RWPE1 (cell line): ENCODE results near the gene DENND5B.

Source experiments
- CTCF ChIA-PET: fragments of 350-600 bp; sonication (Branson Sonifier 250); formaldehyde crosslinking; extraction: SDS; loops from one replicate; lab custom pipeline; 2021; lab: Yijun Ruan, JAX
- POLR2A ChIA-PET: fragments of 400-600 bp; formaldehyde crosslinking; extraction: SDS; loops from one replicate; lab custom pipeline; 2020; ENCODE audit warnings: antibody characterized with exemption; ENCODE audit not compliant: low non-redundant PET; lab: Yijun Ruan, JAX
- DNase-seq: peaks from one replicate; pipeline ENCODE4 v3.0.0; 2012; ENCODE audit warnings: low spot score
- H3K27ac ChIP-seq: fragments of 450-650 bp; 2 replicates; pipeline ENCODE4 v1.5.1; 2017
- CTCF ChIP-seq: fragments of 450-650 bp; conservative IDR thresholded peaks from 2 replicates; pipeline ENCODE4 v1.5.1; 2017; ENCODE audit warnings: low read depth, mild to moderate bottlenecking

DENND5B gene

GRCh38 chr12:31370531-31371255, 220.2 kb downstream of the DENND5B start:
- ChIA-PET CTCF (interaction anchor here (0.5 kb wide), 1 partner anchor 61 kb away, joined by 3 read pairs; no protein-coding TSS in a partner anchor), POLR2A (no interaction called here)
- DNase-seq: no peak
- no peak overlapping the region for H3K27ac ChIP-seq
- TF ChIP-seq CTCF: no peak

GRCh38 chr12:31369712-31370521, 221.0 kb downstream of the DENND5B start:
- no peak for TF ChIP-seq CTCF
- DNase-seq: no peak
- H3K27ac ChIP-seq: no peak overlapping the region
- ChIA-PET CTCF (no interaction called here), POLR2A (no interaction called here)

- ChIA-PET POLR2A (no interaction called here), CTCF (interaction anchor here (0.6 to 0.8 kb wide), 3 partner anchors 15 to 97 kb away, joined by 3 to 8 read pairs (median 3); no protein-coding TSS in a partner anchor)
- no peak for DNase-seq
- H3K27ac ChIP-seq: no peak overlapping the region
- no peak for TF ChIP-seq CTCF
These were observed 222.1 kb downstream of the DENND5B start for GRCh38 chr12:31368666-31369361.

GRCh38 chr12:31366104-31366621, 224.8 kb downstream of the DENND5B start:
- no peak for TF ChIP-seq CTCF
- no peak overlapping the region for H3K27ac ChIP-seq
- no peak for DNase-seq
- ChIA-PET CTCF (interaction anchor here (0.7 kb wide), 1 partner anchor 709 kb away, joined by 4 read pairs; no protein-coding TSS in a partner anchor), POLR2A (no interaction called here)

GRCh38 chr12:31363831-31364230, 227.1 kb downstream of the DENND5B start:
- ChIA-PET POLR2A (no interaction called here), CTCF (interaction anchor here (1.6 kb wide), 1 partner anchor 21 kb away, joined by 7 read pairs; no protein-coding TSS in a partner anchor)
- no peak for DNase-seq
- no peak overlapping the region for H3K27ac ChIP-seq
- TF ChIP-seq CTCF: no peak

- ChIA-PET CTCF (interaction anchor here (0.6 to 1.6 kb wide), 3 partner anchors 9 to 31 kb away, joined by 3 to 7 read pairs (median 7); no protein-coding TSS in a partner anchor), POLR2A (no interaction called here)
- TF ChIP-seq CTCF: no peak
- no peak overlapping the region for H3K27ac ChIP-seq
- DNase-seq: no peak
These were observed 227.5 kb downstream of the DENND5B start for GRCh38 chr12:31363416-31363809.
